HCT116 (cell line): ENCODE results near the gene AK5. TPM values are rescaled to one million over a fixed set of nuclear protein-coding genes. Genes with fewer than 3 reads are reported as not detected.

Experiments used
- ATAC-seq: fragments of 200-7000 bp; cut with Tn5 transposase; 2 replicates; pipeline ENCODE4 v1.9.1; 2020; ENCODE audit warnings: mild to moderate bottlenecking, moderate library complexity
- BruUV-seq: library from RNA; stranded (reverse); fragments of 400-500 nt; replicated peaks from 2 replicates; lab custom pipeline; 2021; lab: Mats Ljungman, UMichigan
- CTCF ChIA-PET: fragments of 300-600 bp; sonication (Branson Sonifier 250); formaldehyde crosslinking; loops from one replicate; lab custom pipeline; 2021; ENCODE audit warnings: antibody characterized with exemption; lab: Charles Lee
- POLR2A ChIA-PET: fragments of 300-600, 350-600 bp; sonication (Branson Sonifier 250); formaldehyde crosslinking; loops from one replicate; lab custom pipeline; 2021; ENCODE audit warnings: antibody characterized with exemption; lab: Charles Lee
- RAD21 ChIA-PET, 2 experiments: fragments of 300-600 bp; sonication (Branson Sonifier 250); formaldehyde crosslinking; loops; one replicate each; lab custom pipeline; 2023; ENCODE audit warnings: low total read pairs in 2 of 2; ENCODE audit not compliant: uncharacterized antibody in 2 of 2, unreplicated experiment in 2 of 2, low non-redundant PET in 1 of 2; lab: Charles Lee
- DNase-seq: peaks from one replicate; pipeline ENCODE4 v3.0.0-alpha.2; 2010; ENCODE audit warnings: low read depth, low spot score
- H2AFZ ChIP-seq: fragments of 200-600 bp; shearing (Covaris generic), sonication (generic); 2 replicates; pipeline ENCODE4 v1.6.1; 2017; ENCODE audit warnings: low read depth, mixed run types, mixed read lengths, antibody characterized with exemption, low read length; ENCODE audit not compliant: poor library complexity, severe bottlenecking
- H3K27ac ChIP-seq: 2 replicates; pipeline ENCODE4 v1.5.1; 2012; ENCODE audit warnings: low read depth, low read length
- H3K27me3 ChIP-seq: fragments of 200-600 bp; sonication (generic); 2 replicates; pipeline ENCODE4 v1.6.1; 2016; ENCODE audit warnings: mixed run types, low read length, mixed read lengths; ENCODE audit not compliant: insufficient read depth
- H3K36me3 ChIP-seq, 2 experiments: fragments of 200-500 bp in 1 of 2; fragments of 200-600 bp in 1 of 2; sonication (Bioruptor generic) in 1 of 2; sonication (generic) in 1 of 2; 2 replicates each; pipeline versions ENCODE4 v1.5.1 to v1.6.1; 2014 to 2016; ENCODE audit warnings: low read length in 2 of 2, inconsistent platforms in 1 of 2, mixed read lengths in 1 of 2, mixed run types in 1 of 2; ENCODE audit not compliant: insufficient read depth in 2 of 2, control insufficient read depth in 1 of 2
- H3K4me1 ChIP-seq, 2 experiments: fragments of 200-600 bp in 1 of 2; sonication (generic) in 1 of 2; 2 replicates each; pipeline versions ENCODE4 v1.5.1 to v1.6.1; 2012 to 2017; ENCODE audit warnings: low read length in 2 of 2, inconsistent platforms in 1 of 2, mild to moderate bottlenecking in 1 of 2, mixed read lengths in 1 of 2, mixed run types in 1 of 2, moderate library complexity in 1 of 2; ENCODE audit not compliant: insufficient read depth in 2 of 2, control insufficient read depth in 1 of 2
- H3K4me2 ChIP-seq: fragments of 200-600 bp; sonication (generic); 2 replicates; pipeline ENCODE4 v1.6.1; 2017; ENCODE audit warnings: mixed run types, low read length, mixed read lengths
- H3K4me3 ChIP-seq, 2 experiments: fragments of 200-600 bp in 1 of 2; sonication (generic) in 1 of 2; replicated peaks in 1 of 2; 2 replicates each; pipeline ENCODE4 v1.5.1; 2011 to 2016; ENCODE audit warnings: low read length in 2 of 2, control low read depth in 1 of 2, low read depth in 1 of 2, mild to moderate bottlenecking in 1 of 2, mixed read lengths in 1 of 2, mixed run types in 1 of 2
- H3K79me2 ChIP-seq: fragments of 200-600 bp; sonication (generic); 2 replicates; pipeline ENCODE4 v1.6.1; 2017; ENCODE audit warnings: mild to moderate bottlenecking, mixed run types, low read length, moderate library complexity, mixed read lengths; ENCODE audit not compliant: insufficient read depth
- H3K9ac ChIP-seq: fragments of 200-600 bp; sonication (generic); 2 replicates; pipeline ENCODE4 v1.6.1; 2016; ENCODE audit warnings: low read length, mixed read lengths
- H3K9me2 ChIP-seq: fragments of 200-600 bp; sonication (generic), shearing (Covaris generic); 2 replicates; pipeline ENCODE4 v1.6.1; 2017; ENCODE audit warnings: mixed run types, mild to moderate bottlenecking, moderate library complexity; ENCODE audit not compliant: insufficient read depth
- H3K9me3 ChIP-seq, 2 experiments: fragments of 200-500 bp in 1 of 2; fragments of 200-600 bp in 1 of 2; sonication (Bioruptor generic) in 1 of 2; sonication (generic) in 1 of 2; 2 replicates each; pipeline ENCODE4 v1.6.1; 2014 to 2017; ENCODE audit warnings: low read length in 2 of 2, mixed read lengths in 2 of 2, inconsistent platforms in 1 of 2, low read depth in 1 of 2, mild to moderate bottlenecking in 1 of 2, mixed run types in 1 of 2, moderate library complexity in 1 of 2; ENCODE audit not compliant: control insufficient read depth in 1 of 2, insufficient read depth in 1 of 2
- H4K20me1 ChIP-seq: fragments of 200-600 bp; sonication (generic), shearing (Covaris generic); 2 replicates; pipeline ENCODE4 v1.6.1; 2017; ENCODE audit warnings: mixed run types, mild to moderate bottlenecking, moderate library complexity; ENCODE audit not compliant: insufficient read depth
- CBX3 ChIP-seq: IDR thresholded peaks from 2 replicates; pipeline ENCODE4 v1.6.1; 2012; ENCODE audit warnings: low read depth
- ELF1 ChIP-seq: IDR thresholded peaks from 2 replicates; pipeline ENCODE4 v1.6.1; 2012; ENCODE audit warnings: low read depth, borderline replicate concordance
- EZH2 ChIP-seq: fragments of 200-600 bp; sonication (generic); IDR thresholded peaks from 2 replicates; pipeline ENCODE4 v1.6.1; 2017; ENCODE audit warnings: antibody characterized with exemption, mixed run types
- RAD21 ChIP-seq: IDR thresholded peaks from 2 replicates; pipeline ENCODE4 v1.6.1; 2012; ENCODE audit warnings: low read depth, mild to moderate bottlenecking
- SIN3A ChIP-seq: IDR thresholded peaks from 2 replicates; pipeline ENCODE4 v1.6.1; 2012; ENCODE audit warnings: low read depth
- TCF7L2 ChIP-seq: IDR thresholded peaks from 2 replicates; pipeline ENCODE4 v1.7.0; 2011; ENCODE audit warnings: borderline replicate concordance, inconsistent platforms; ENCODE audit not compliant: insufficient read depth, insufficient read length; ENCODE audit errors: extremely low read depth
- YY1 ChIP-seq: IDR thresholded peaks from 2 replicates; pipeline ENCODE4 v1.6.1; 2011; ENCODE audit warnings: low read length, low read depth, moderate library complexity, mild to moderate bottlenecking; ENCODE audit not compliant: insufficient replicate concordance; ENCODE audit errors: extremely low read depth
- ZFX ChIP-seq: fragments of 450-650 bp; IDR thresholded peaks from 2 replicates; pipeline ENCODE4 v1.6.1; 2017
- ZNF274 ChIP-seq: fragments of 200-500 bp; sonication (Bioruptor generic); IDR thresholded peaks from 2 replicates; pipeline ENCODE4 v1.6.1; 2014; ENCODE audit warnings: mild to moderate bottlenecking, low read depth, low read length, inconsistent platforms
- intact Hi-C: fragments of 100-400 bp; cut with micrococcal nuclease; formaldehyde crosslinking; loops from 2 replicates; pipeline ENCODE4 v1.10.0; 2022
- total RNA-seq: library from RNA; stranded (reverse); gene quantifications from one replicate; pipeline ENCODE4 v1.2.1, GENCODE V29; 2021; ENCODE audit not compliant: unreplicated experiment
- TF ChIP-seq, protein P1 (sequence below): IDR thresholded peaks from 2 replicates; pipeline ENCODE4 v1.6.1; 2012; ENCODE audit warnings: low read depth
- TF ChIP-seq, protein P2 (sequence below): IDR thresholded peaks from 2 replicates; pipeline ENCODE4 v1.6.1; 2012
- TF ChIP-seq, protein P3 (sequence below): IDR thresholded peaks from 2 replicates; pipeline ENCODE4 v1.6.1; 2012
- TF ChIP-seq, protein P4 (sequence below), 3 experiments: fragments of 200-600 bp in 1 of 3; sonication (generic) in 1 of 3; IDR thresholded peaks in 2 of 3; conservative IDR thresholded peaks in 1 of 3; 2 replicates each; pipeline ENCODE4 v1.5.1; 2012 to 2017; ENCODE audit warnings: low read depth in 2 of 3, low read length in 2 of 3, antibody characterized with exemption in 1 of 3, borderline replicate concordance in 1 of 3, control low read depth in 1 of 3, mild to moderate bottlenecking in 1 of 3, mixed read lengths in 1 of 3, mixed run types in 1 of 3, moderate library complexity in 1 of 3; ENCODE audit not compliant: insufficient read depth in 1 of 3

AK5 gene
- total RNA-seq, 1 experiment from 2014 or later = 0.22 TPM

DNA sequence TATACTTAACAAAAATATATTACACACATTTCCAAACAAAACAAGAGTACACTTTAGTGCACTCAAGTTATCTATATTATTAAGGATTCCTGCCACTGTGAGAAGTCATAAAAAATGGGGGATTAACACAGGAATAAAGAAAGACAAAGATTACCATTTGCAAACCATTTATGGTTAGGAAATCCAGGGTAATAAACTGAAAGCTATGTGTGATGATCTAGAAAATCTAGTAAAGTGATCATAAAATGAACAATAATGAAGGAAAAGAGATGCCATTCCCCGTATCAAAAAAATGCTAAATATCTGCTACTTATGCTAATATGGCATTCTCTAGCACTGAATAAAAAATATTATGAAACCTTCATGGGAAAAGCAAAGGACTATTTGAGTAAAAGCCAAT, 101.4 kb downstream of the AK5 start:
- no peaks in the 10 kb centered on the region for H3K4me1 ChIP-seq
- TF ChIP-seq SIN3A = no peak
- no peak for TF ChIP-seq ZFX
- TF ChIP-seq ELF1 = no peak
- TF ChIP-seq, protein P1, sequence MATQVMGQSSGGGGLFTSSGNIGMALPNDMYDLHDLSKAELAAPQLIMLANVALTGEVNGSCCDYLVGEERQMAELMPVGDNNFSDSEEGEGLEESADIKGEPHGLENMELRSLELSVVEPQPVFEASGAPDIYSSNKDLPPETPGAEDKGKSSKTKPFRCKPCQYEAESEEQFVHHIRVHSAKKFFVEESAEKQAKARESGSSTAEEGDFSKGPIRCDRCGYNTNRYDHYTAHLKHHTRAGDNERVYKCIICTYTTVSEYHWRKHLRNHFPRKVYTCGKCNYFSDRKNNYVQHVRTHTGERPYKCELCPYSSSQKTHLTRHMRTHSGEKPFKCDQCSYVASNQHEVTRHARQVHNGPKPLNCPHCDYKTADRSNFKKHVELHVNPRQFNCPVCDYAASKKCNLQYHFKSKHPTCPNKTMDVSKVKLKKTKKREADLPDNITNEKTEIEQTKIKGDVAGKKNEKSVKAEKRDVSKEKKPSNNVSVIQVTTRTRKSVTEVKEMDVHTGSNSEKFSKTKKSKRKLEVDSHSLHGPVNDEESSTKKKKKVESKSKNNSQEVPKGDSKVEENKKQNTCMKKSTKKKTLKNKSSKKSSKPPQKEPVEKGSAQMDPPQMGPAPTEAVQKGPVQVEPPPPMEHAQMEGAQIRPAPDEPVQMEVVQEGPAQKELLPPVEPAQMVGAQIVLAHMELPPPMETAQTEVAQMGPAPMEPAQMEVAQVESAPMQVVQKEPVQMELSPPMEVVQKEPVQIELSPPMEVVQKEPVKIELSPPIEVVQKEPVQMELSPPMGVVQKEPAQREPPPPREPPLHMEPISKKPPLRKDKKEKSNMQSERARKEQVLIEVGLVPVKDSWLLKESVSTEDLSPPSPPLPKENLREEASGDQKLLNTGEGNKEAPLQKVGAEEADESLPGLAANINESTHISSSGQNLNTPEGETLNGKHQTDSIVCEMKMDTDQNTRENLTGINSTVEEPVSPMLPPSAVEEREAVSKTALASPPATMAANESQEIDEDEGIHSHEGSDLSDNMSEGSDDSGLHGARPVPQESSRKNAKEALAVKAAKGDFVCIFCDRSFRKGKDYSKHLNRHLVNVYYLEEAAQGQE = no peak
- TF ChIP-seq TCF7L2 = no peak
- TF ChIP-seq EZH2 = no peak
- TF ChIP-seq, protein P2, sequence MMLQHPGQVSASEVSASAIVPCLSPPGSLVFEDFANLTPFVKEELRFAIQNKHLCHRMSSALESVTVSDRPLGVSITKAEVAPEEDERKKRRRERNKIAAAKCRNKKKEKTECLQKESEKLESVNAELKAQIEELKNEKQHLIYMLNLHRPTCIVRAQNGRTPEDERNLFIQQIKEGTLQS = no peak
- TF ChIP-seq YY1 = no peak
- TF ChIP-seq RAD21 = no peak
- TF ChIP-seq ZNF274 = no peak
- no peak for TF ChIP-seq CBX3
- TF ChIP-seq, protein P3, sequence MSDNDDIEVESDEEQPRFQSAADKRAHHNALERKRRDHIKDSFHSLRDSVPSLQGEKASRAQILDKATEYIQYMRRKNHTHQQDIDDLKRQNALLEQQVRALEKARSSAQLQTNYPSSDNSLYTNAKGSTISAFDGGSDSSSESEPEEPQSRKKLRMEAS = no peak
- TF ChIP-seq, protein P4, sequence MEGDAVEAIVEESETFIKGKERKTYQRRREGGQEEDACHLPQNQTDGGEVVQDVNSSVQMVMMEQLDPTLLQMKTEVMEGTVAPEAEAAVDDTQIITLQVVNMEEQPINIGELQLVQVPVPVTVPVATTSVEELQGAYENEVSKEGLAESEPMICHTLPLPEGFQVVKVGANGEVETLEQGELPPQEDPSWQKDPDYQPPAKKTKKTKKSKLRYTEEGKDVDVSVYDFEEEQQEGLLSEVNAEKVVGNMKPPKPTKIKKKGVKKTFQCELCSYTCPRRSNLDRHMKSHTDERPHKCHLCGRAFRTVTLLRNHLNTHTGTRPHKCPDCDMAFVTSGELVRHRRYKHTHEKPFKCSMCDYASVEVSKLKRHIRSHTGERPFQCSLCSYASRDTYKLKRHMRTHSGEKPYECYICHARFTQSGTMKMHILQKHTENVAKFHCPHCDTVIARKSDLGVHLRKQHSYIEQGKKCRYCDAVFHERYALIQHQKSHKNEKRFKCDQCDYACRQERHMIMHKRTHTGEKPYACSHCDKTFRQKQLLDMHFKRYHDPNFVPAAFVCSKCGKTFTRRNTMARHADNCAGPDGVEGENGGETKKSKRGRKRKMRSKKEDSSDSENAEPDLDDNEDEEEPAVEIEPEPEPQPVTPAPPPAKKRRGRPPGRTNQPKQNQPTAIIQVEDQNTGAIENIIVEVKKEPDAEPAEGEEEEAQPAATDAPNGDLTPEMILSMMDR (IDR thresholded peaks at IDR 0.05 in 2 of 3, conservative IDR thresholded peaks at IDR 0.05 in 1 of 3; ENCODE audit: borderline replicate concordance in 1 of 3, insufficient read depth in 1 of 3, low read depth in 2 of 3, low read length in 2 of 3) = no peak
- intact Hi-C loops = no loop called here
- H3K4me2 ChIP-seq = no peak overlapping the region
- no peaks in the 10 kb centered on the region for H3K36me3 ChIP-seq
- H3K9ac ChIP-seq = no peak overlapping the region
- DNase-seq = no peak
- H2AFZ ChIP-seq = no peak overlapping the region
- BruUV-seq = no TSS peak
- H3K9me3 ChIP-seq = no peaks in the 10 kb centered on the region
- ChIA-PET RAD21 (no interaction called here), CTCF (no interaction called here), POLR2A (no interaction called here)
- no peaks in the 10 kb centered on the region for H3K9me2 ChIP-seq
- no peak overlapping the region for H3K4me3 ChIP-seq
- no peak overlapping the region for H3K27ac ChIP-seq
- no peaks in the 10 kb centered on the region for H3K27me3 ChIP-seq
- ATAC-seq = no peak
- H3K79me2 ChIP-seq = no peaks in the 10 kb centered on the region
- no peaks in the 10 kb centered on the region for H4K20me1 ChIP-seq
